Tibial artery (tissue), 4 donors: ENCODE data around the gene EDN2.

Source experiments
- DNase-seq, 2 donors: peaks; one replicate each; pipeline ENCODE4 v3.0.0-alpha.2; 2019
- H3K27ac ChIP-seq, 2 donors: fragments of 200-600 bp; sonication (generic) in 1 of 2; 1 replicate in 1 of 2; 2 replicates in 1 of 2; pipeline ENCODE4 v1.5.1; 2018 to 2019; ENCODE audit warnings: mild to moderate bottlenecking in 1 of 2
- H3K27me3 ChIP-seq, 2 donors: fragments of 200-600 bp; sonication (generic) in 1 of 2; one replicate each; pipeline versions ENCODE4 v1.5.1 to v1.6.0; 2016 to 2019
- H3K36me3 ChIP-seq, 3 donors: fragments of 200-600 bp; sonication (generic) in 2 of 3; one replicate each; pipeline ENCODE4 v1.5.1; 2016 to 2019; ENCODE audit warnings: mild to moderate bottlenecking in 2 of 3
- H3K4me1 ChIP-seq, 4 donors: fragments of 200-600 bp; sonication (generic) in 2 of 4; 1 replicate in 3 of 4; 2 replicates in 1 of 4; pipeline ENCODE4 v1.5.1; 2016 to 2019
- H3K4me3 ChIP-seq, 2 donors: fragments of 200-600 bp; sonication (generic) in 1 of 2; 1 replicate in 1 of 2; 2 replicates in 1 of 2; pipeline ENCODE4 v1.5.1; 2018 to 2019; ENCODE audit warnings: mild to moderate bottlenecking in 2 of 2
- H3K9me3 ChIP-seq, 3 donors: fragments of 200-600 bp; sonication (generic) in 1 of 3; one replicate each; pipeline ENCODE4 v1.5.1; 2016 to 2019
- CTCF ChIP-seq, 2 experiments: fragments of 200-600 bp in 1 of 2; fragments of 450-650 bp in 1 of 2; IDR thresholded peaks; one replicate each; pipeline ENCODE4 v1.5.1; 2017 to 2019; ENCODE audit warnings: antibody characterized with exemption in 2 of 2, mild to moderate bottlenecking in 1 of 2, moderate library complexity in 1 of 2
- intact Hi-C: fragments of 100-400 bp; cut with DNase I; formaldehyde crosslinking; loops from one replicate; pipeline ENCODE4 v1.15.0; 2023; ENCODE audit warnings: low total_unique reads

EDN2 gene

GRCh38 chr1:41487126-41488039 is 2.9 kb upstream of the EDN2 start:
- H3K27me3 ChIP-seq = no peaks in the 10 kb centered on the region
- TF ChIP-seq CTCF (IDR thresholded peaks at IDR 0.05) = no peak
- DNase-seq = no peak
- intact Hi-C loops = no loop called here
- peaks cover 0 to 43% (median 19%) of the 10 kb centered on the region in 4 donors for H3K4me1 ChIP-seq
- H3K4me3 ChIP-seq = no peak overlapping the region
- H3K9me3 ChIP-seq = no peaks in the 10 kb centered on the region
- H3K36me3 ChIP-seq = no peaks in the 10 kb centered on the region
- H3K27ac ChIP-seq = no peak overlapping the region

- no peak for TF ChIP-seq CTCF (IDR thresholded peaks at IDR 0.05)
- Histone ChIP-seq H3K4me3 (no peak overlapping the region), H3K27ac (no peak overlapping the region), H3K9me3 (no peaks in the 10 kb centered on the region), H3K27me3 (no peaks in the 10 kb centered on the region), H3K4me1 (peaks cover 0 to 43% (median 10%) of the 10 kb centered on the region in 4 donors), H3K36me3 (no peaks in the 10 kb centered on the region)
- DNase-seq = no peak
- intact Hi-C loops = no loop called here
Observed at GRCh38 chr1:41486371-41487125, 2.1 kb upstream of the EDN2 start.

- Histone ChIP-seq H3K27ac (no peak overlapping the region), H3K4me1 (peaks cover 0 to 38% (median 5%) of the 10 kb centered on the region in 4 donors)
- TF ChIP-seq CTCF (IDR thresholded peaks at IDR 0.05) = no peak
Observed at GRCh38 chr1:41486053-41486370, 1.5 kb upstream of the EDN2 start.

GRCh38 chr1:41485605-41486004 is 1.1 kb upstream of the EDN2 start:
- no peak overlapping the region for H3K27ac ChIP-seq

More at GRCh38 chr1:41486053-41486370, 1.5 kb upstream of the EDN2 start:
- intact Hi-C loops = no loop called here
- DNase-seq = no peak
- no peak overlapping the region for H3K4me3 ChIP-seq
- H3K9me3 ChIP-seq = no peaks in the 10 kb centered on the region
- H3K27me3 ChIP-seq = no peaks in the 10 kb centered on the region
- no peaks in the 10 kb centered on the region for H3K36me3 ChIP-seq

GRCh38 chr1:41483960-41484401 is 502 bp downstream of the EDN2 start:
- no peaks in the 10 kb centered on the region for H3K9me3 ChIP-seq
- H3K4me1 ChIP-seq = peaks cover 3 to 48% (median 13%) of the 10 kb centered on the region in 4 donors
- H3K27me3 ChIP-seq = no peaks in the 10 kb centered on the region
- no peak for DNase-seq
- TF ChIP-seq CTCF (IDR thresholded peaks at IDR 0.05) = no peak
- no peak overlapping the region for H3K4me3 ChIP-seq
- no peaks in the 10 kb centered on the region for H3K36me3 ChIP-seq
- intact Hi-C loops = no loop called here
- H3K27ac ChIP-seq = no peak overlapping the region

More at GRCh38 chr1:41485605-41486004, 1.1 kb upstream of the EDN2 start:
- no peak overlapping the region for H3K4me3 ChIP-seq
- H3K9me3 ChIP-seq = no peaks in the 10 kb centered on the region
- TF ChIP-seq CTCF (IDR thresholded peaks at IDR 0.05) = no peak
- intact Hi-C loops = no loop called here
- DNase-seq = no peak
- H3K4me1 ChIP-seq = peaks cover 0 to 38% (median 5%) of the 10 kb centered on the region in 4 donors
- H3K27me3 ChIP-seq = no peaks in the 10 kb centered on the region
- no peaks in the 10 kb centered on the region for H3K36me3 ChIP-seq
